GM12872 (cell line): ENCODE results near the gene MAD1L1.

Experiments used
- CTCF ChIP-seq: IDR thresholded peaks from 3 replicates; pipeline ENCODE4 v1.5.1; 2011; ENCODE audit warnings: low read depth, mild to moderate bottlenecking, low read length, moderate library complexity; ENCODE audit not compliant: insufficient read depth

The MAD1L1 gene

GRCh38 chr7:1770331-1770730 lies 462.4 kb downstream of the MAD1L1 start:
- no peak for TF ChIP-seq CTCF

- TF ChIP-seq CTCF, result no peak
These were observed 463.2 kb downstream of the MAD1L1 start for GRCh38 chr7:1769286-1770200.

- TF ChIP-seq CTCF, result no peak
These were observed 463.9 kb downstream of the MAD1L1 start for GRCh38 chr7:1768832-1769231.

- TF ChIP-seq CTCF, result no peak
These were observed 465.2 kb downstream of the MAD1L1 start for GRCh38 chr7:1767524-1767923.
